Measurements from ENCODE around the gene RBM43. TPM values are rescaled to one million over a fixed set of nuclear protein-coding genes. Genes with fewer than 3 reads are reported as not detected.

Gene RBM43
- total RNA-seq, 1 experiment from 2014 or later = 4.0 TPM

DNA sequence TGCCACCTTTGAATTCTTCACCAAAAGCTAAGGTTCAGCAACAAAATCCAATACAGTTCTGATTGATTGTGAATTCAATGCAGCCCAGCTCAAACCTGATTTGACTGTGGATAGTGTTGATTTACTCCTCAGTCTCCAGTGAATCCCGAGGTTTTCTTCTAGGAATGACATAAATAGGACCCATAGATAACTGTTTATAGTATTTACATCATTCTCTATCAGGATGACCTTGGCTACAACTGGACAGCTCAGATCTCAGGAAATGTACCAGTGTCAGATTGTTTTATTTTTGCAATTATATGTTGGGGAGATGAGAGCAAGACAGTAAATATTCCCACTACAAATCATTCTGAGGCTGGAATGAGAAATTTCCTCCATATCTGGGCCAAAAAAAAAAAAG, 21.2 kb downstream of the RBM43 start:
- Histone ChIP-seq H3K4me1 (ENCODE audit: insufficient read depth, low read length, poor library complexity, severe bottlenecking) (peaks cover 6% of the 10 kb centered on the region), H3K27ac (ENCODE audit: low read depth, low read length, poor library complexity, severe bottlenecking) (no peak overlapping the region), H3K4me3 (ENCODE audit: low read depth, low read length, poor library complexity, severe bottlenecking) (no peak overlapping the region), H3K9me3 (ENCODE audit: low read depth, low read length, poor library complexity, severe bottlenecking) (no peaks in the 10 kb centered on the region), H3K27me3 (replicated peaks; ENCODE audit: insufficient read depth, low read depth, low read length, poor library complexity) (no peaks in the 10 kb centered on the region), H3K36me3 (ENCODE audit: insufficient read depth, low read length, poor library complexity, severe bottlenecking) (no peaks in the 10 kb centered on the region)
- intact Hi-C loops (cut with micrococcal nuclease; ENCODE audit: unreplicated experiment) = no loop called here
- ChIA-PET CTCF (no interaction called here), POLR2A (ENCODE audit: low non-redundant PET) (no interaction called here)
- TF ChIP-seq, protein P1, sequence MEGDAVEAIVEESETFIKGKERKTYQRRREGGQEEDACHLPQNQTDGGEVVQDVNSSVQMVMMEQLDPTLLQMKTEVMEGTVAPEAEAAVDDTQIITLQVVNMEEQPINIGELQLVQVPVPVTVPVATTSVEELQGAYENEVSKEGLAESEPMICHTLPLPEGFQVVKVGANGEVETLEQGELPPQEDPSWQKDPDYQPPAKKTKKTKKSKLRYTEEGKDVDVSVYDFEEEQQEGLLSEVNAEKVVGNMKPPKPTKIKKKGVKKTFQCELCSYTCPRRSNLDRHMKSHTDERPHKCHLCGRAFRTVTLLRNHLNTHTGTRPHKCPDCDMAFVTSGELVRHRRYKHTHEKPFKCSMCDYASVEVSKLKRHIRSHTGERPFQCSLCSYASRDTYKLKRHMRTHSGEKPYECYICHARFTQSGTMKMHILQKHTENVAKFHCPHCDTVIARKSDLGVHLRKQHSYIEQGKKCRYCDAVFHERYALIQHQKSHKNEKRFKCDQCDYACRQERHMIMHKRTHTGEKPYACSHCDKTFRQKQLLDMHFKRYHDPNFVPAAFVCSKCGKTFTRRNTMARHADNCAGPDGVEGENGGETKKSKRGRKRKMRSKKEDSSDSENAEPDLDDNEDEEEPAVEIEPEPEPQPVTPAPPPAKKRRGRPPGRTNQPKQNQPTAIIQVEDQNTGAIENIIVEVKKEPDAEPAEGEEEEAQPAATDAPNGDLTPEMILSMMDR (conservative IDR thresholded peaks at IDR 0.05; ENCODE audit: low read depth, low read length) = no peak
- TF ChIP-seq EZH2 (IDR thresholded peaks at IDR 0.05; ENCODE audit: borderline replicate concordance, low read depth, low read length, poor library complexity, severe bottlenecking) = no peak
- no TSS peak for BruUV-seq (replicated peaks)
- DNase-seq (ENCODE audit: low spot score) = no peak

DNA sequence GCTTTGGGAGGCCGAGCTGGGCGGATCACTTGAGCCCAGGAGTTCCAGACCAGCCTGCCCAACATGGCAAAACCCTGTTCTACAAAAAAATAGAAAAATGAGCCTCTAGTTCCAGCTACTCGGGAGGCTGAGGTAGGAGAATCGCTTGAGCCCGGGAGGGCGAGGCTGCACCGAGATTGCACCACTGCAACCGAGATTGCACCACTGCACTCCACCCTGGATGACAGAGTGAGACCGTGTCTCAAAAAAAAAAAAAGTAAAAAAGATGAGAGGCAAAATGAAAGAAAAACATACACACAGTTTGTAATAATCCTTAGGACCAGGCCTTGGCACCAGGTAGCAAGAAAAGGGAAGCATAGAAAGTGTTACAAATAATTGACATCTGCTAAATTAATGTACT, 22.0 kb downstream of the RBM43 start:
- ChIA-PET POLR2A (ENCODE audit: low non-redundant PET) (no interaction called here), CTCF (interaction anchor here (0.7 kb wide), 1 partner anchor 551 kb away, joined by 3 read pairs; no protein-coding TSS in a partner anchor)
- no peak for DNase-seq (ENCODE audit: low spot score)
- TF ChIP-seq EZH2 (IDR thresholded peaks at IDR 0.05; ENCODE audit: borderline replicate concordance, low read depth, low read length, poor library complexity, severe bottlenecking) = no peak
- TF ChIP-seq, protein P1 (conservative IDR thresholded peaks at IDR 0.05; ENCODE audit: low read depth, low read length) = no peak
- H3K36me3 ChIP-seq (ENCODE audit: insufficient read depth, low read length, poor library complexity, severe bottlenecking) = no peaks in the 10 kb centered on the region
- BruUV-seq (replicated peaks) = no TSS peak
- H3K4me1 ChIP-seq (ENCODE audit: insufficient read depth, low read length, poor library complexity, severe bottlenecking) = peaks cover 6% of the 10 kb centered on the region
- no peaks in the 10 kb centered on the region for H3K9me3 ChIP-seq (ENCODE audit: low read depth, low read length, poor library complexity, severe bottlenecking)
- intact Hi-C loops (cut with micrococcal nuclease; ENCODE audit: unreplicated experiment) = loop anchor here (2.0 to 10.0 kb wide), 3 partner anchors 177 to 1645 kb away; no protein-coding TSS in a partner anchor
- no peaks in the 10 kb centered on the region for H3K27me3 ChIP-seq (replicated peaks; ENCODE audit: insufficient read depth, low read depth, low read length, poor library complexity)
- H3K4me3 ChIP-seq (ENCODE audit: low read depth, low read length, poor library complexity, severe bottlenecking) = no peak overlapping the region
- H3K27ac ChIP-seq (ENCODE audit: low read depth, low read length, poor library complexity, severe bottlenecking) = no peak overlapping the region

DNA sequence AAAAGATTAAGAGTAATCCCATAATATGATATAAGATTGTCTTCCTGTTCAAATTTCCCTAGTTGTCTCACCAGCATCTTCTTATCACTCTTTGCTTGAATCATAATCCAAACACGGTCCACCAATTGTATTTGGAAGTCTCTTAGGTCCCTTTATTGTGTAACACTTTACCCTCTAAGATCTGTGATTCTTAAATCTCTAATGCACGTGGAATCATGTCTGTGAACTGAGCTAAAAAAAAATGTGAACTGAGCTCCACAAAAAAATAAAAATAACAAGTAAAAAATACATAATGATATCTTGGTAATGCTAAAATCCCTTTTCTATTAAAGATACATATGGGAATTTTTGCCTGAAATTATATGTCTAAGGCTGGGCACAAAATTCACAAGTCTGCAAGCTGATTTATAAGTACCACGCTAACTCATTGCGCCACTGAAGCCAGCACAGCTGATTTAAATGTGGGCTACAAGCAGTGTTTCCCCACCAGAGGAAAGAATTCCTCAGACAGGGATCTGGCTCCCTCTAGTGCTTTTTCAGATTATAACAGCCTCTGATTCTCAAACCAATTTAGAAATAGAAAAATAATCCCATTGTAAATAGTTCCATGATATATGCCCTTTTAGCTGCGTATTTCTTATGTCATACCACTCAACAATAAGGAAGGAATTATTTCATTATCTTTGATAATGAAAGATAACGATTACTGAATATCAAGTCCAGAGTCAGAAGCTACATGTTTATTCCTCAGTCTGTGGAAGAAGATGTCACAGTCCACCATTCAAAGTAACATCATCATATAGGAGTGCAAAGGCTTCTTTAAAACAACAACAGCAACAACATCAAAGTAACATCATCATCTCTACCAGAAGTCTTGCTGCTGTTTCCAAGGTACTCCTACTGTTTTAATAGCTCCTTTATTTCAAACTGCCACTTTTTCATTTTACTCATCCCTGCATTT, 22.9 kb downstream of the RBM43 start:
- no peaks in the 10 kb centered on the region for H3K9me3 ChIP-seq (ENCODE audit: low read depth, low read length, poor library complexity, severe bottlenecking)
- peaks cover 6% of the 10 kb centered on the region for H3K4me1 ChIP-seq (ENCODE audit: insufficient read depth, low read length, poor library complexity, severe bottlenecking)
- intact Hi-C loops (cut with micrococcal nuclease; ENCODE audit: unreplicated experiment) = loop anchor here (1.0 to 10.0 kb wide), 4 partner anchors 177 to 1644 kb away; no protein-coding TSS in a partner anchor
- H3K4me3 ChIP-seq (ENCODE audit: low read depth, low read length, poor library complexity, severe bottlenecking) = no peak overlapping the region
- DNase-seq (ENCODE audit: low spot score) = peak; percentile 88
- no peak overlapping the region for H3K27ac ChIP-seq (ENCODE audit: low read depth, low read length, poor library complexity, severe bottlenecking)
- ChIA-PET POLR2A (ENCODE audit: low non-redundant PET) (interaction anchor here (0.6 kb wide), 2 partner anchors 77 to 872 kb away, joined by 3 to 8 read pairs; no protein-coding TSS in a partner anchor), CTCF (interaction anchor here (0.6 to 1.0 kb wide), 7 partner anchors 171 to 1644 kb away, joined by 3 to 5 read pairs (median 3); no protein-coding TSS in a partner anchor)
- TF ChIP-seq, protein P1 (conservative IDR thresholded peaks at IDR 0.05; ENCODE audit: low read depth, low read length) = peak; percentile 88
- TF ChIP-seq EZH2 (IDR thresholded peaks at IDR 0.05; ENCODE audit: borderline replicate concordance, low read depth, low read length, poor library complexity, severe bottlenecking) = no peak
- no TSS peak for BruUV-seq (replicated peaks)
- H3K36me3 ChIP-seq (ENCODE audit: insufficient read depth, low read length, poor library complexity, severe bottlenecking) = no peaks in the 10 kb centered on the region
- H3K27me3 ChIP-seq (replicated peaks; ENCODE audit: insufficient read depth, low read depth, low read length, poor library complexity) = no peaks in the 10 kb centered on the region

All from A673 (cell line).